H9 (cell line): Measurements from ENCODE around the gene MYO1D. TPM values are rescaled to one million over a fixed set of nuclear protein-coding genes. Genes with fewer than 3 reads are reported as not detected.

Experiments
- DNase-seq: peaks from one replicate; pipeline ENCODE4 v3.0.0-alpha.2; 2017
- H2AFZ ChIP-seq: one replicate; pipeline ENCODE4 v1.6.1; 2013; ENCODE audit warnings: mild to moderate bottlenecking, low read length, control low read depth, moderate library complexity
- H2AK5ac ChIP-seq: 2 replicates; pipeline ENCODE4 v1.6.1; 2013; ENCODE audit warnings: low read length, control low read depth, mixed read lengths; ENCODE audit not compliant: insufficient read length
- H2BK120ac ChIP-seq: one replicate; pipeline ENCODE4 v1.6.1; 2013; ENCODE audit warnings: low read depth, mild to moderate bottlenecking, low read length, control low read depth, inconsistent platforms; ENCODE audit not compliant: poor library complexity, severe bottlenecking
- H2BK12ac ChIP-seq: 2 replicates; pipeline ENCODE4 v1.6.1; 2013; ENCODE audit warnings: low read length, control low read depth, mixed read lengths, low read depth; ENCODE audit not compliant: insufficient read length
- H2BK15ac ChIP-seq: 2 replicates; pipeline ENCODE4 v1.6.1; 2013; ENCODE audit warnings: low read depth, low read length, control low read depth
- H2BK20ac ChIP-seq: one replicate; pipeline ENCODE4 v1.6.1; 2013; ENCODE audit warnings: low read depth, mild to moderate bottlenecking, low read length, control low read depth, inconsistent platforms; ENCODE audit not compliant: poor library complexity, severe bottlenecking
- H2BK5ac ChIP-seq: 2 replicates; pipeline ENCODE4 v1.6.1; 2013; ENCODE audit warnings: low read length, control low read depth, mixed read lengths; ENCODE audit not compliant: insufficient read length
- H3K14ac ChIP-seq: 2 replicates; pipeline ENCODE4 v1.6.1; 2013; ENCODE audit warnings: low read length, control low read depth; ENCODE audit not compliant: insufficient read depth
- H3K18ac ChIP-seq: 2 replicates; pipeline ENCODE4 v1.6.1; 2013; ENCODE audit warnings: low read depth, mild to moderate bottlenecking, mixed read lengths, low read length, control low read depth; ENCODE audit not compliant: insufficient read length
- H3K23ac ChIP-seq: 2 replicates; pipeline ENCODE4 v1.6.1; 2013; ENCODE audit warnings: low read length, control low read depth, mixed read lengths, low read depth; ENCODE audit not compliant: insufficient read length
- H3K23me2 ChIP-seq: 2 replicates; pipeline ENCODE4 v1.6.1; 2013; ENCODE audit warnings: low read depth, mild to moderate bottlenecking, mixed read lengths, low read length, control low read depth; ENCODE audit not compliant: insufficient read length, poor library complexity, severe bottlenecking
- H3K27ac ChIP-seq: 2 replicates; pipeline ENCODE4 v1.5.1; 2013; ENCODE audit warnings: low read length, control low read depth, mixed read lengths, low read depth; ENCODE audit not compliant: insufficient read length
- H3K27me3 ChIP-seq: 2 replicates; pipeline ENCODE4 v1.6.1; 2013; ENCODE audit warnings: low read length, control low read depth, inconsistent platforms; ENCODE audit not compliant: insufficient read depth
- H3K4ac ChIP-seq: 2 replicates; pipeline ENCODE4 v1.6.1; 2013; ENCODE audit warnings: low read depth, mild to moderate bottlenecking, control low read depth, inconsistent platforms, low read length, moderate library complexity
- H3K4me1 ChIP-seq: 2 replicates; pipeline ENCODE4 v1.6.1; 2013; ENCODE audit warnings: low read length, control low read depth, inconsistent platforms; ENCODE audit not compliant: insufficient read depth
- H3K4me2 ChIP-seq: 2 replicates; pipeline ENCODE4 v1.6.1; 2013; ENCODE audit warnings: low read length, control low read depth, mixed read lengths; ENCODE audit not compliant: insufficient read length, insufficient read depth
- H3K56ac ChIP-seq: 2 replicates; pipeline ENCODE4 v1.6.1; 2013; ENCODE audit warnings: low read depth, mild to moderate bottlenecking, mixed read lengths, low read length, control low read depth; ENCODE audit not compliant: insufficient read length
- H3K79me1 ChIP-seq: 2 replicates; pipeline ENCODE4 v1.6.1; 2013; ENCODE audit warnings: low read depth, mild to moderate bottlenecking, moderate library complexity, low read length, control low read depth, inconsistent platforms; ENCODE audit not compliant: insufficient read depth, poor library complexity, severe bottlenecking
- H3K79me2 ChIP-seq: 2 replicates; pipeline ENCODE4 v1.6.1; 2013; ENCODE audit warnings: low read length, control low read depth, inconsistent platforms; ENCODE audit not compliant: insufficient read depth
- H3K9ac ChIP-seq: 2 replicates; pipeline ENCODE4 v1.6.1; 2013; ENCODE audit warnings: low read length, control low read depth, mixed read lengths; ENCODE audit not compliant: insufficient read length; ENCODE audit errors: extremely low read depth
- H3K9me3 ChIP-seq: one replicate; pipeline ENCODE4 v1.6.1; 2013; ENCODE audit warnings: low read depth, low read length, inconsistent platforms; ENCODE audit not compliant: control insufficient read depth
- H3T11ph ChIP-seq: one replicate; pipeline ENCODE4 v1.6.1; 2013; ENCODE audit warnings: mild to moderate bottlenecking, low read length, control low read depth, inconsistent platforms
- H4K20me1 ChIP-seq: one replicate; pipeline ENCODE4 v1.6.1; 2013; ENCODE audit not compliant: control insufficient read depth, insufficient read length, insufficient read depth
- H4K5ac ChIP-seq: 2 replicates; pipeline ENCODE4 v1.6.1; 2013; ENCODE audit warnings: low read depth, mild to moderate bottlenecking, mixed read lengths, low read length, control low read depth; ENCODE audit not compliant: insufficient read length
- H4K8ac ChIP-seq: replicated peaks from 2 replicates; pipeline ENCODE4 v1.6.1; 2013; ENCODE audit warnings: low read length, control low read depth, mixed read lengths, low read depth; ENCODE audit not compliant: insufficient read length
- H4K91ac ChIP-seq: 2 replicates; pipeline ENCODE4 v1.6.1; 2013; ENCODE audit warnings: low read depth, mild to moderate bottlenecking, moderate library complexity, mixed read lengths, low read length, control low read depth; ENCODE audit not compliant: insufficient read length
- H3K27ac Mint-ChIP-seq, 3 experiments: 2 replicates in 2 of 3; 3 replicates in 1 of 3; pipeline ENCODE4 v1.8.0; 2020 to 2021; ENCODE audit warnings: mixed read lengths in 3 of 3, mild to moderate bottlenecking in 1 of 3, moderate library complexity in 1 of 3
- H3K27me3 Mint-ChIP-seq: 2 replicates; pipeline ENCODE4 v1.8.0; 2021; ENCODE audit warnings: low read depth, mild to moderate bottlenecking, moderate library complexity, mixed read lengths
- H3K36me3 Mint-ChIP-seq, 3 experiments: 2 replicates in 2 of 3; 3 replicates in 1 of 3; pipeline ENCODE4 v1.8.0; 2020 to 2021; ENCODE audit warnings: low read depth in 3 of 3, mixed read lengths in 3 of 3; ENCODE audit not compliant: insufficient read depth in 1 of 3
- H3K4me1 Mint-ChIP-seq, 2 experiments: 2 replicates each; pipeline ENCODE4 v1.8.0; 2020; ENCODE audit warnings: mixed read lengths in 2 of 2
- H3K4me3 Mint-ChIP-seq, 2 experiments: 2 replicates in 1 of 2; 3 replicates in 1 of 2; pipeline ENCODE4 v1.8.0; 2020 to 2021; ENCODE audit warnings: mild to moderate bottlenecking in 2 of 2, mixed read lengths in 2 of 2, moderate library complexity in 1 of 2
- H3K9me3 Mint-ChIP-seq, 2 experiments: 2 replicates in 1 of 2; 3 replicates in 1 of 2; pipeline ENCODE4 v1.8.0; 2020; ENCODE audit warnings: mild to moderate bottlenecking in 2 of 2, mixed read lengths in 2 of 2, moderate library complexity in 1 of 2
- CTCF ChIP-seq: fragments of 200-600 bp; sonication (generic); conservative IDR thresholded peaks from 3 replicates; pipeline ENCODE4 v1.8.0; 2021; ENCODE audit warnings: antibody characterized with exemption, mild to moderate bottlenecking
- WGBS: extraction: QIAGEN DNeasy Blood & Tissue Kit; methylation state at CpG from one replicate; pipeline ENCODE4 v1.1.7; 2013; ENCODE audit warnings: missing lambda C conversion rate, low lambda C conversion rate, mixed read lengths; ENCODE audit not compliant: insufficient read length; ENCODE audit errors: extremely low coverage; 5-methylcytosine and 5-hydroxymethylcytosine counted together
- total RNA-seq: library from RNA; stranded (reverse); gene quantifications from 2 replicates; pipeline ENCODE4 v1.2.1, GENCODE V29; 2021

The MYO1D gene
- total RNA-seq, 1 experiment from 2014 or later: 19.0 TPM

DNA sequence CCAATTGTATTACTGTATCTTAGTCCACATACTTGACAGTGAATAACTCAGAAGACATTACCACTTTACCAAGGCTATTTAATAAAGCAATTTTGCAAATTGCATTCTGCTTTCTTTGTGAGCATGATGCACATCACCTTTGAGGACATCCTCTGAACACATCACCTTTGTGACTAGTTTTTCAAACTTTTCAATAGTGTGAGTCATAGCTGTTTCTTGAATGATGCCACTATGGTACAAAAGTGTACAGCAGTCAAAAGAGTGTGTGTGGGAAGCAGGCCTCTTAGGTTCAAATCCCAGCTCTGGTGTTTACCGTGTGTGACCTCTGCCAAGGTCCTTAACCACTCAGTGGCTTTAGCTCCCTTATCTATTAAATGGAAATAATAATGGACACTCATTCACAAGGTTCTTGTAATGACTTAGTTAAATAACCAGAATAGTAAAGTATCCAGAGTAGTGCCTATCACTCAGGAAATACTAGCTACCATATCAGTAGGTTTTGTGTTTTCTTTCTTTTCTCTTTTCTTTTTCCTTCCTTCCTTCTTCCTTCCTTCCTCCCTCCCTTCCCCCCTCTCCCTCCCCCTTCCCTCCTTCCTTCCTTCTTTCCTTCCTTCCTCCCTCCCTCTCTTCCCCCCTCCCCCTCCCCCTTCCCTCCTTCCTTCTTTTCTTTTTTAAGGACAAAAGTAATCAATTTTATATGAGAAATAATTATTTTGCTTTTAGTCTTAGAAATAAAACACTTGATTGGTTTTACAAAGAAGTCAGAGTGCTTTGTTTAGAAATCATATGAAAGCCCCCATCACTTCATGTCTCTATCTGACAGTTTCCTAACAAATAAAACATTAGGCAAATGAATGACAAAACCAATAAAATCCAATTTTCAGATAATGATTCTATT lies 178.9 kb downstream of the MYO1D start:
- Histone ChIP-seq H3K4me2 (no peak overlapping the region), H3K4me1 (no peaks in the 10 kb centered on the region), H4K20me1 (no peaks in the 10 kb centered on the region), H3K18ac (no peak overlapping the region), H3K14ac (no peak overlapping the region), H2AFZ (no peak overlapping the region), H3K79me1 (no peaks in the 10 kb centered on the region), H2BK5ac (no peak overlapping the region), H4K5ac (no peak overlapping the region), H3K27ac (no peak overlapping the region), H3K56ac (no peak overlapping the region), H2BK20ac (no peak overlapping the region), H4K8ac (no peak overlapping the region), H3K23ac (no peak overlapping the region), H3K9ac (no peak overlapping the region), H3T11ph (no peak overlapping the region), H3K27me3 (no peaks in the 10 kb centered on the region), H2BK12ac (no peak overlapping the region), H2BK15ac (no peak overlapping the region), H3K9me3 (peaks cover 4% of the 10 kb centered on the region), H3K4ac (no peak overlapping the region), H3K23me2 (no peaks in the 10 kb centered on the region), H3K79me2 (no peaks in the 10 kb centered on the region), H2BK120ac (no peak overlapping the region), H4K91ac (no peak overlapping the region), H2AK5ac (no peak overlapping the region)
- no CpG with 5 or more reads among the region's 1 CpG for WGBS
- peaks cover 9 to 20% (median 14%) of the 10 kb centered on the region in 3 experiments for H3K36me3 Mint-ChIP-seq
- H3K27ac Mint-ChIP-seq: no peak overlapping the region
- DNase-seq: no peak
- H3K27me3 Mint-ChIP-seq: no peaks in the 10 kb centered on the region
- no peaks in the 10 kb centered on the region for H3K4me1 Mint-ChIP-seq
- no peak overlapping the region for H3K4me3 Mint-ChIP-seq
- peaks cover 7 to 12% of the 10 kb centered on the region in 2 experiments; a peak in 2 of 5 replicates for H3K9me3 Mint-ChIP-seq
- TF ChIP-seq CTCF: no peak
